Measurements from ENCODE around the gene ADAMTS8. TPM values are rescaled to one million over a fixed set of nuclear protein-coding genes. Genes with fewer than 3 reads are reported as not detected.

Gene ADAMTS8
- total RNA-seq, 4 donors from 2014 or later = 10.0 to 45.6 (median 34.0) TPM

DNA sequence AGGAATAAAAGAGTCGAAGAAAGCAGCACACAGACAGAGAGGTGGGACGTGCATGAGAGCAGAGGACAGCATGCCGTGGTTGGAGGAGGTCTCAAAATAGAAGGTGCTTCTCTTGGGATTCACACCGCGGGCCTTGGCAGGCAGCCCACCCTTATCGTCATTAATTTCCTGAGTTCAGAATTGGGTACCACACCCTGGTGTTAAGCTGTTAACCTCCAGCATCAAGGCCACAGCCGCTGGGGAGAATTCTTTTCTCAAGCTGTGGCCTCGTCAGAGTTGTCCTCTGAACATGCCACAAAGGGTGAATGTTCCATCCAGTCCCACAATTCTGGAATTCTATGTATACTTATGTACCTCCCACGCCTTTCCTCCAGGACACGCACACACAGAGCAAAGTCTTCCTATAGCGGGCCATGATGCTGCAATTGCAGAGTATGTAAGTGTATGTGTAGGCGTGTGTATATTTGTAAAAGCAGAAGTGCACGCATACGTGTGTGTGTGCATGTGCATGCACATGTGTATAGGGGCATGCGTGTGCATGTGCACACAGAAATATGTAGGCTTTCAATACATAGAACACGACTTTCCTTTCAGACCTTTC, 39.0 kb downstream of the ADAMTS8 start:
- peaks cover 3 to 43% (median 4%) of the 10 kb centered on the region in 3 donors for H3K4me1 ChIP-seq
- no peaks in the 10 kb centered on the region for H3K36me3 ChIP-seq
- 50 to 62% methylated on average over 14 to 16 of the region's 16 CpGs for WGBS, 2 donors (ENCODE audit: low coverage in 1 of 2)
- no peaks in the 10 kb centered on the region for H3K27me3 ChIP-seq
- ATAC-seq = no peak
- peak overlapping the region; percentile 63 to 83 (median 79) for H3K27ac ChIP-seq
- TF ChIP-seq, protein P1, sequence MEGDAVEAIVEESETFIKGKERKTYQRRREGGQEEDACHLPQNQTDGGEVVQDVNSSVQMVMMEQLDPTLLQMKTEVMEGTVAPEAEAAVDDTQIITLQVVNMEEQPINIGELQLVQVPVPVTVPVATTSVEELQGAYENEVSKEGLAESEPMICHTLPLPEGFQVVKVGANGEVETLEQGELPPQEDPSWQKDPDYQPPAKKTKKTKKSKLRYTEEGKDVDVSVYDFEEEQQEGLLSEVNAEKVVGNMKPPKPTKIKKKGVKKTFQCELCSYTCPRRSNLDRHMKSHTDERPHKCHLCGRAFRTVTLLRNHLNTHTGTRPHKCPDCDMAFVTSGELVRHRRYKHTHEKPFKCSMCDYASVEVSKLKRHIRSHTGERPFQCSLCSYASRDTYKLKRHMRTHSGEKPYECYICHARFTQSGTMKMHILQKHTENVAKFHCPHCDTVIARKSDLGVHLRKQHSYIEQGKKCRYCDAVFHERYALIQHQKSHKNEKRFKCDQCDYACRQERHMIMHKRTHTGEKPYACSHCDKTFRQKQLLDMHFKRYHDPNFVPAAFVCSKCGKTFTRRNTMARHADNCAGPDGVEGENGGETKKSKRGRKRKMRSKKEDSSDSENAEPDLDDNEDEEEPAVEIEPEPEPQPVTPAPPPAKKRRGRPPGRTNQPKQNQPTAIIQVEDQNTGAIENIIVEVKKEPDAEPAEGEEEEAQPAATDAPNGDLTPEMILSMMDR (IDR thresholded peaks at IDR 0.05) = no peak
- TF ChIP-seq POLR2A (IDR thresholded peaks at IDR 0.05) (no peak), POLR2AphosphoS5 (IDR thresholded peaks at IDR 0.05) (no peak)
- no peaks in the 10 kb centered on the region for H3K9me3 ChIP-seq
- H3K4me3 ChIP-seq = no peak overlapping the region

- TF ChIP-seq POLR2AphosphoS5 (IDR thresholded peaks at IDR 0.05) (no peak), POLR2A (IDR thresholded peaks at IDR 0.05) (no peak), EP300 (IDR thresholded peaks at IDR 0.05) (no peak)
- TF ChIP-seq, protein P1 (IDR thresholded peaks at IDR 0.05) = no peak
- 71 to 86% methylated on average over 9 to 11 of the region's 11 CpGs for WGBS, 2 donors (ENCODE audit: low coverage in 1 of 2)
- peaks cover 3 to 43% (median 4%) of the 10 kb centered on the region in 3 donors for H3K4me1 ChIP-seq
- peak overlapping the region in 3 of 4 donors; percentile 63 to 83 (median 79) for H3K27ac ChIP-seq
- H3K9me3 ChIP-seq = no peaks in the 10 kb centered on the region
- no peak overlapping the region for H3K4me3 ChIP-seq
- ATAC-seq = no peak
- no peaks in the 10 kb centered on the region for H3K27me3 ChIP-seq
- H3K36me3 ChIP-seq = no peaks in the 10 kb centered on the region
These were observed 39.7 kb downstream of the ADAMTS8 start for GRCh38 chr11:130388607-130389205.

DNA sequence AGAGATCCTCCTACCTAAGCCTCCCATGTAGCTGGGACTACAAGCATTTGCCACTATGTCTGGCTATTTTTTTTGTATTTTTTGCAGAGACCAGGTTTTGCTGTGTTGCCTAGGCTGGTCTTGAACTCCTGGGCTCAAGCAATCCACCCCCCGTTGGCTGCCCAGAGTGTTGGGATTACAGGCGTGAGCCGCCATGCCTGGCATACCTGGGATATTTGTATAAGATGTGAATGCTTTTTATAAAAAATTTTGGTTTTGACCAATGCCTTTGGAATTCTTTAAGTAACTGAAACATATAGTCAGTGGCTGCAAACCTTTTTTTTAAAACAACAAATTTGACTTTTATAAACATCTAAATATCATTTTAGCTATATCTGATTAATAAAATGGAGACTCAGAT, 42.4 kb downstream of the ADAMTS8 start:
- WGBS, 2 donors (ENCODE audit: low coverage in 1 of 2) = 83% methylated on average over 3 of the region's 3 CpGs; no CpG with 5 or more reads in 1 of the 2 donors

DNA sequence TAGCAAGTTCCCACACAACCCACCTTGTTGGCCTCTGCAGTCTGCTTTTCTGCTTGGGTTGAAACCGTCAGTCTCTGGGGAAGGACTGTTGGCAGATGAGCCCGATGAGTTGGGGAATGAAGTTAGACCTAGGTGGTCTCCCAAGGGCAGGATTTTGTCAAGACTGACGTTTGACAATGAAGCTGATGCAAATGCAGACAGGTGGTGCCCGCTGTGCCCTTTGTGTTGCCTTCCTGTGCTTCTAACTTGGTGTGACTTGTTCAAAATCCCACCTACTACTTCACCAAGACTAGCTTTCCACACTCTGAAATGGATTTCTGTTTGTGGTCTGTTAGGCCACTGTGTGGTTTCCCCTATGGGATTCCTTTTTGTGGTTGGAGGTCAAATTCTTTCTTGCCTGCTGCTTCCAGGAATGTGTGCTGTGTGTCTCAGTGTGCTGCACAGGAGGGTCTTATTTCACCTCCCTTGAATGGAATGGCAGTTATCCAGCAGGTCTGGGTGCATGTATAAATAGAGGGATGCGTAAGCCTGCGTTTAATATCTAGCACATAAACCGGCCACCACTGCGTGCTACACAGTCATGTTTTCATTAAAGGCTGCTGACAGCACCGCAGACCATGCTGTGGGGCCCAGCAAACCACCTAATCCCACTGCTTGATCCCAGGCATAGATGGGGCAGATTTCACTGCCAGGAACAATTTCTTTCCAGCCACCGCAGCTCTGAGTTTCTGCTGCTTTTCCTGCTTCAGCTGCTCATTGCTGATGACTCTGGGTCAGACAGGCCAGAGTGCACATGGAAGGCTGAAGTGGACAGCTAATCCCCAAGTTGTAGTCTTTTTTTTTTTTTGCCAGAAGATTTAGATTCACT, 44.8 kb downstream of the ADAMTS8 start:
- no peaks in the 10 kb centered on the region for H3K36me3 ChIP-seq
- H3K27ac ChIP-seq = peak overlapping the region in 2 of 4 donors; percentile 35 to 57
- no peak overlapping the region for H3K4me3 ChIP-seq
- ATAC-seq = no peak
- no peaks in the 10 kb centered on the region for H3K4me1 ChIP-seq
- H3K27me3 ChIP-seq = no peaks in the 10 kb centered on the region
- TF ChIP-seq, protein P1 (IDR thresholded peaks at IDR 0.05) = no peak
- TF ChIP-seq POLR2AphosphoS5 (IDR thresholded peaks at IDR 0.05) = peak; percentile 30
- WGBS, 2 donors (ENCODE audit: low coverage in 1 of 2) = 72% methylated on average over 3 to 8 of the region's 10 CpGs
- no peaks in the 10 kb centered on the region for H3K9me3 ChIP-seq

More for the DNA sequence above, 42.4 kb downstream of the ADAMTS8 start:
- no peak for ATAC-seq
- Histone ChIP-seq H3K4me3 (no peak overlapping the region), H3K27me3 (no peaks in the 10 kb centered on the region), H3K9me3 (no peaks in the 10 kb centered on the region), H3K4me1 (peaks cover 3 to 23% (median 4%) of the 10 kb centered on the region in 3 donors), H3K36me3 (no peaks in the 10 kb centered on the region), H3K27ac (no peak overlapping the region)
- no peak for TF ChIP-seq POLR2AphosphoS5 (IDR thresholded peaks at IDR 0.05)
- no peak for TF ChIP-seq EP300 (IDR thresholded peaks at IDR 0.05)
- no peak for TF ChIP-seq POLR2A (IDR thresholded peaks at IDR 0.05)
- TF ChIP-seq, protein P1 (IDR thresholded peaks at IDR 0.05) = no peak
